Esophagus squamous epithelium (tissue), 4 donors: ENCODE results near the gene WNK1.

Source experiments
- POLR2A ChIP-seq, 4 donors: fragments of 450-650 bp; IDR thresholded peaks; one replicate each; pipeline ENCODE4 v1.6.1; 2017; ENCODE audit warnings: antibody characterized with exemption in 4 of 4, mild to moderate bottlenecking in 4 of 4, moderate library complexity in 3 of 4
- TF ChIP-seq, protein P1 (sequence below), 6 experiments: fragments of 450-650 bp in 4 of 6; fragments of 200-600 bp in 2 of 6; sonication (generic) in 2 of 6; IDR thresholded peaks; one replicate each; pipeline ENCODE4 v1.5.1; 2016 to 2019; ENCODE audit warnings: antibody characterized with exemption in 6 of 6, mild to moderate bottlenecking in 4 of 6, moderate library complexity in 4 of 6

DNA sequence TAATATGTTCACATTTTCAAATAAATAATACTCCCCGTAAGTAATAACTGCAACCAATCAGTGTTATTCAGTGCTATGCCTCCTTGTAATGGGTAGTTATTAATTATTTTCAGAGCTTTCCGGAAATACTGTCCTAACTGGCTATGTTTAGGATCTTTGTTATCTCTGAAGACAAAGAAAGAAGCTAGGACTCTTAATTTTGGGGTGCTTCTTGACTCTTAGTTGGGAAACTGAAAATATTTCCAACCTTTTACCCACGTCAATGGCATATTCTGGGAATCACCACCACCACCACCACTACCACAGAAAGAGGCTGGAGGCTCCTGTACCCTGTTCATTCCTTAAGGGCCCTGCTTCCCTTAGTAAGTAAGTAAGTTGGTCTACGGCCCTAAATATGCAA, 158.0 kb downstream of the WNK1 start:
- TF ChIP-seq, protein P1, sequence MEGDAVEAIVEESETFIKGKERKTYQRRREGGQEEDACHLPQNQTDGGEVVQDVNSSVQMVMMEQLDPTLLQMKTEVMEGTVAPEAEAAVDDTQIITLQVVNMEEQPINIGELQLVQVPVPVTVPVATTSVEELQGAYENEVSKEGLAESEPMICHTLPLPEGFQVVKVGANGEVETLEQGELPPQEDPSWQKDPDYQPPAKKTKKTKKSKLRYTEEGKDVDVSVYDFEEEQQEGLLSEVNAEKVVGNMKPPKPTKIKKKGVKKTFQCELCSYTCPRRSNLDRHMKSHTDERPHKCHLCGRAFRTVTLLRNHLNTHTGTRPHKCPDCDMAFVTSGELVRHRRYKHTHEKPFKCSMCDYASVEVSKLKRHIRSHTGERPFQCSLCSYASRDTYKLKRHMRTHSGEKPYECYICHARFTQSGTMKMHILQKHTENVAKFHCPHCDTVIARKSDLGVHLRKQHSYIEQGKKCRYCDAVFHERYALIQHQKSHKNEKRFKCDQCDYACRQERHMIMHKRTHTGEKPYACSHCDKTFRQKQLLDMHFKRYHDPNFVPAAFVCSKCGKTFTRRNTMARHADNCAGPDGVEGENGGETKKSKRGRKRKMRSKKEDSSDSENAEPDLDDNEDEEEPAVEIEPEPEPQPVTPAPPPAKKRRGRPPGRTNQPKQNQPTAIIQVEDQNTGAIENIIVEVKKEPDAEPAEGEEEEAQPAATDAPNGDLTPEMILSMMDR (IDR thresholded peaks at IDR 0.05) = no peak
- no peak for TF ChIP-seq POLR2A (IDR thresholded peaks at IDR 0.05)
